ENCODE measurements around the gene ZNF350.

The ZNF350 gene

DNA sequence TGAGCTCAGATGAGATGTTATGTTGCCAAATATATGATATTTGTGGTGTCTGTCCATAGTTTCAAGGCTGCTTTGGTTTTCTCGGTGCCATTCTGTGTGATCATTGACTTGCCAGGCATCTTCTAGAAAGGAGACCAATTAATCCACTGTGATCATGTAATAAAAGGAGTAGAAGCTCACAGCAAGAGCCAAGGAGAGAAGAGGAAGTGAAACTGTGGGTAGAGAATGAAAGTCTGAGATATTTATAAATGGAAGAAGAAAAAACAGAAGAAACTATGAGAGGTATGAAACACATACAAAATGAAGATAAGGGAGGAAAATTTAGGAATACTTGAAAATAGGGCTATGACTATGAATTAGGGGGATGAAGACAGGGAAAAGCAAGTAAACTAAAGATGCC, 70.5 kb downstream of the ZNF350 start:
- no peak for DNase-seq

DNA sequence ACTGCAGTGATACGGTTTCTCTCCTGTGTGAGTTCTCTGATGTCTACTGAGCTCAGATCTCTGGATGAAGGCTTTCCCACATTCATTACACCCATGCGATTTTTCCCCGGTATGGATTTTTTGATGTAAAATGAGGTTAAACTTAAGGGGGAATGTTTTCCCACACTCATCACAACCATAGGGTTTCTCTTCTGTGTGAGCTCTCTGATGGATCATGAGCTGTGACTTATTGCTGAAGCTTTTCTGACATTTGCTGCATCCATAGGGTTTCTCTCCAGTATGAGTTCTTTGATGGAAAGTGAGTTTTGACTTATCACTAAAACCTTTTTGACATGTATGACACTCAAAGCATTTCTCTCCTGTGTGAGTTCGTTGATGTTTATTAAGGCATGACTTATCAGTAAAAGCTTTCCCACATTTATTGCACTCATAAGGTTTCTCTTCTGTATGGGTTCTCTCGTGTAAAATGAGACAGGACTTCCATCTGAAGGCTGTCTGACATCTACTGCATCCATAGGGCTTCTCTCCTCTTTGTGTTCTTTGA, 71.2 kb downstream of the ZNF350 start:
- no peak for DNase-seq
- in situ Hi-C loops (cut with HindIII; ENCODE audit: low pct_ligation_motif_present, low pct_unique_long_range_greater_than_20kb, low sequenced_read_pairs), result no loop called here

More for the DNA sequence above, 70.5 kb downstream of the ZNF350 start:
- in situ Hi-C loops (cut with HindIII; ENCODE audit: low pct_ligation_motif_present, low pct_unique_long_range_greater_than_20kb, low sequenced_read_pairs), result no loop called here
